Retinal pigment epithelial cell (primary cell): Measurements from ENCODE around the gene CAND1.
A peak's percentile ranks its signal among the peaks of the same experiment; 100 is the strongest.

Source experiments
- DNase-seq: peaks from one replicate; pipeline ENCODE4 v3.0.0-alpha.2; 2010; ENCODE audit warnings: low read depth
- H3K4me3 ChIP-seq: 2 replicates; pipeline ENCODE4 v1.5.1; 2011; ENCODE audit warnings: mild to moderate bottlenecking, low read length, control low read depth, moderate library complexity
- CTCF ChIP-seq: conservative IDR thresholded peaks from 2 replicates; pipeline ENCODE4 v1.5.1; 2011; ENCODE audit warnings: low read depth, low read length, control low read depth, inconsistent platforms

Gene CAND1

GRCh38 chr12:67352682-67353081 is 83.5 kb downstream of the CAND1 start:
- no peak for TF ChIP-seq CTCF
- DNase-seq, result no peak

GRCh38 chr12:67354322-67354721 is 85.2 kb downstream of the CAND1 start:
- TF ChIP-seq CTCF, result no peak

More at GRCh38 chr12:67352682-67353081, 83.5 kb downstream of the CAND1 start:
- no peak overlapping the region for H3K4me3 ChIP-seq

GRCh38 chr12:67354966-67355365 is 85.8 kb downstream of the CAND1 start:
- no peak for DNase-seq
- no peak overlapping the region for H3K4me3 ChIP-seq
- no peak for TF ChIP-seq CTCF

More at GRCh38 chr12:67354322-67354721, 85.2 kb downstream of the CAND1 start:
- no peak overlapping the region for H3K4me3 ChIP-seq
- no peak for DNase-seq

- peak; percentile 53 for TF ChIP-seq CTCF
- DNase-seq, result no peak
- H3K4me3 ChIP-seq, result no peak overlapping the region
These were observed 86.5 kb downstream of the CAND1 start for GRCh38 chr12:67355428-67356379.

- no peak overlapping the region for H3K4me3 ChIP-seq
- DNase-seq, result no peak
- TF ChIP-seq CTCF, result no peak
These were observed 87.2 kb downstream of the CAND1 start for GRCh38 chr12:67356380-67356774.

GRCh38 chr12:67357376-67358125 is 88.4 kb downstream of the CAND1 start:
- no peak overlapping the region for H3K4me3 ChIP-seq
- no peak for DNase-seq
- TF ChIP-seq CTCF, result no peak
